GM12892 (cell line): ENCODE data around the gene EIF4G2.

ENCODE experiments used
- POLR2A ChIP-seq: IDR thresholded peaks from 2 replicates; pipeline ENCODE4 v1.6.1; 2011; ENCODE audit warnings: low read depth, low read length, control low read depth
- POLR2AphosphoS5 ChIP-seq: IDR thresholded peaks from 2 replicates; pipeline ENCODE4 v1.6.1; 2011; ENCODE audit warnings: low read depth, low read length, control low read depth
- TAF1 ChIP-seq: IDR thresholded peaks from 2 replicates; pipeline ENCODE4 v1.6.1; 2011; ENCODE audit warnings: low read depth, mild to moderate bottlenecking, control low read depth, low read length, borderline replicate concordance

- no peak for TF ChIP-seq POLR2A
- no peak for TF ChIP-seq POLR2AphosphoS5
- TF ChIP-seq TAF1: no peak
Measured at GRCh38 chr11:10752061-10752460, 56.7 kb downstream of the EIF4G2 start.
